HG03520 (cell line): Measurements from ENCODE around the gene TRPV4.

Experiments
- ATAC-seq: cut with Tn5 transposase; IDR thresholded peaks from one replicate; pipeline ENCODE4 v1.9.1; 2021; ENCODE audit warnings: mild to moderate bottlenecking, moderate library complexity; ENCODE audit not compliant: unreplicated experiment

TRPV4 gene

DNA sequence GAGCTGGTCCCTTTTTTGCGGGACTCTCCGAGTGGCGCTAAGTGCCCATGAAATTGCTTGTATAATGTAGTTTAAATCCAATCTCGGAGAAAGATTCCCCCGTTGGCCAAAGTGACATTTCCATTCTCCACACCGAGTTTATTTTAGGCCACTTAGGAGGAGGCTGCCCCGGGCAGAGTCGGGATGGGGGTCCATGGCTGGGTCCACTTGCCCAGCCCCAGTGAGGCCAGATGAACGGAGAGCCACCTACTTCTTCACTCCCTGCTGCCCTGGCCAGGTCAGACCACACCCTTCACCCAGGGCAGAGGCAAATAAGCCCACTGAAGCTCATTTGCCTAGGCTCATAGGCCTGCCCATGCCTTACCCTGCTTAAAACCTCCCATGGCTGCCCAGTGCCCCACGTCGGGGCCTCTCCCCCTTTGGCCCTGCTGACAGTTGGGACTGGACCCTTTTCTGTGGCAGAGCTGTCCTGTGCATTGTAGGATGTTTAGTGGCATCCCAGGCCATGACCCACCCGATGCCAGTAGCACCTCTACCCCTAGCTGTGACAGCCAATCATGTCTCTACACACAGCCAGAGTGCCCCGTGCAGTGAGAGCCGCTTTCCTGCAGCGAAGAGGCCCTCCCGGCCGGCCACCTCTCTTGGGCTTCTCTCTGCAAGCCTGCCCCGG is 68.3 kb downstream of the TRPV4 start:
- no peak for ATAC-seq

DNA sequence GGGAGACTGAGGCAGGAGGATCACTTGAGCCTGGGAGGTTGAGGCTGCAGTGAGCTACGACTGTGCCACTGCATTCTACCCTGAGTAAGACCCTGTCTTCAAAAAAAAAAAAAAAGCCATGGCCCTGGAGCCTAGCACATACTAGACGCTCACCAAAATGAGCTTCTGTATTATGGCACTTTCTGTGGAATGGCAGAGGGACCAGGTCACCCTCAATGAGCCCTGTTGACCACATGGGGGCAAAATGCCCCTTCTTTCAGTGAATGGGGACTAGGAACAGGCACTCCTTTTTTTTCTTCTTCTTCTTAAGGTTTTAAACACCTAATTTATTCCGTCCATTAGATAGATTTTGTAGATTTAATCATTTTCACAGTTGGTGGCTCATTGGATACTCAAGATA is 69.1 kb downstream of the TRPV4 start:
- ATAC-seq: no peak

DNA sequence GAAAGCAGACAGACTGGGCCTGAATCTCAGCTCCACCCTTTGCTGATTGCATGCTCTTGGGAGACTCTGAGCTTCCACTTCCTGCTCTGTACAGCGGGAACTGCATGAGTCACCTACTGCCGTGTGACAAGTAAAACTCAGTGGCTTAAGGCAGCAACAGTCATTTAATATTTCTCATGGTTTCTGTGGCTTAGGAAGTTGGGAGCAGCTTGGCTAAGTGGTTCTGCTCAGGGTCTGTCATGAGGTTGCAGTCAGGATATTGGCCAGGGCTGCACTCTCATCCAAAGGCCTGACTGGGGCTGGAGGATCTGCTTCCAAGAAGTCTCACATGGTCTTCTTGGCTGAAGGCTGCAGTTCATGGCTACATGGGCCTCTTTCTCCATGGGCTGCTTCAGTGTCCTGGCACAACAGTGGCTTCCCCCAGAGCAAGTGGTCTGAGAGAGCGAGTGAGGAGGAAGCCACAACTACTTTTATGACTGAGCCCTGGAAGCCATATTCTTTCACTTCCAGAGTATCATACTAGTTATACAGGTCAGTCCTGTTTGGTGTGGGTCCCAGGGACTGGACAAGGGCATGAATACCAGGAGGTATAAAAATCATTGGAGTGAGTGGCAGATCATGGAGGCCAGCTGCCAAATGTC is 69.9 kb downstream of the TRPV4 start:
- no peak for ATAC-seq

DNA sequence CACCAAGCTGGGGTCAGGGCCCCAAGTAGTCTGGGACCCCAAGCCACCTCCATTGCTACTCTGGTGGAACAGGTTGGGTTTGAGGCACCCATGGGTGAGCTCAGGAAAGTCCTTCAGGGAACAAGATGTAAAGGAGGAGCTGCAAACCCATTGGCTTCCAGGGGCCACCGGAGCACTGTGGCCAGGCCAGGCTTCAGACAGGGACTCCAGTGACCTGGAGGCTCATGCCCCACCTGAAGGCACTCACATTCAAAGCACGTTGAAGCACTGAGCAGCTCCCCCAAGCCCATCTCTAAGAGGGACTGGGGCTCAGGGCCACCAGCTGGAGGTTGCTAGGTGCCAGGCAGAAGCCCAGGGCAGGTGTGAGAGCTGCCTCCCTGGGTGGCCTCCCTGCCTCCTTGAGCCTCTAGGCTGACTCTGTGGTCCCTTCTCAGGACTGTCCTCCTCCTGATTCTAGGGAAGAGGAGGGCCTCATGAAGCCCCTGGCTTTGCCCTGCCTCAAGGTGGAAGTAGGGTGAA is 70.5 kb downstream of the TRPV4 start:
- no peak for ATAC-seq

DNA sequence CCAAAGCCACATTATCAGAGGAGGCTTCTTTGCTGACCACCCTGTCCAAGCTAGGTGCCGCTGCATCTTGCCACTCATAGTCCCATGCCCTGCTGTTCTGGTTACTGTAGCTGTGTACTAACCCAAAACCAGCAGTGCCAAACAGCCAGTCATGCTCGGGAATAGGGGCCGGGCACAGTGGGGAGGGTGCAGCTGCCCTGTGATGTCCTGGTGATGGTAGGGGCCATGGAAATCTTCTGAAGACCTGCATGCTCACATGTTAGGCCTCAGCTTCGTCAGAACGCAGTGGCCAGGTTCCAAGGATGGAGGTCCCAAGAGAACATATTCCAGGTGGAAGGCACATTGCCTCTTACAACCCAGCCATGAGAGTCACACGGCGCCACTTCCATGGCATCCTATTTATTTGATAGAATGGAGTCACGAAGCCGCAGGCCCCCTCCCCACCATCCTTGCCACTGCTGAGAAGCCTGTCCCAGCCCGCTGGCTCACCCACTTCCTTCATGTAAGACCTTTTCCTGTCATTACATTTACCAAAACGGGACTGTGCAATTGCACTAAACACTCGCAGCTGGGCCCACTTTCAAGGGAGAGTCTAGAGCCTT is 71.0 kb downstream of the TRPV4 start:
- no peak for ATAC-seq

DNA sequence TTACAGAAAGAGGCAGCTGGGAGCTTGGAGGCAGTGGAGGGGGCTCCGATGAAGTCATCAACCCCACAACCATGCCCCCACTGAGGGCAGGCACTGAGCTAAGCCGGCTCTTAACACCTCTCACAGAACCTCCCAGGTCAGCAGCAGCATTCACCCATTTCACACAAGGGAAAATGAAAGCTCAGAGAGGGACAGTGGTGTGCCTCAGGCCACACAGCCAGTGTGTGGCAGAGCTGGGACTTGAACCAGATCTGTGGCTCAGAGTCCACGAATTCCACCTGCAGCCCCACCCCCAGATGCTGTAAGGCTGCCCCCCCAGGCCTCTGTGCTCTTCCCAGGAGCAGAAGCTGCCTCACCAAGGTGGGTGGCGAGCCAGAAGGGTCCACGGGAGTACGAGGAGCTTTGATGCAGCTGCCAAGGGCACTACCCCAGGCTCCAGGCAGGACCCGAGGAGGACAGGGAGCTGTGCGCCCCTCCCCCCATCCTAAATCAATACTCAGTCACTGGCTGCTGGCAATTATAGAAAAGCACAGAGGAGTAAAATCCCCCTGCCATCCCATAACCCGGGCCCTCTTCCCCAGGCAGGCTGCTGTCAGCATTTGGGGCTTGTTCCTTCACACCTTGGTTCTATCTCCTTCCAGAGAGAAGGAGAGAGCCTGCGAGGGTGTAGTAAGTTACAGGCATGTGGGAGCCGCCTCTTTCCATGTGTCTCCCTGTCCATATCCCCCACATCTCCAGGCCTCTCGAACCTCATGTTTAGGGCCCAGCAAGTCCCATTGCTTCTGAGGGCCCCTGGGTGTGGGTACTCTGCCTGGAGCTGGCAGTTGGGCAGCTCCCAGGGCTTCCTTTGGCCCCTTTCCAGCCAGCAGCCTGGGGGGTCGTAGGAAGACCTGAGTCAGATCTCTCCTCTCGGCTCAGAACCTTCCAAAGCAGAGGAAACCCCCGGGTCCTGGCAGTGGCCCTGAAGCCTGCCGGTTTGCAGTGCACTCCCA is 72.0 kb downstream of the TRPV4 start:
- ATAC-seq: no peak

DNA sequence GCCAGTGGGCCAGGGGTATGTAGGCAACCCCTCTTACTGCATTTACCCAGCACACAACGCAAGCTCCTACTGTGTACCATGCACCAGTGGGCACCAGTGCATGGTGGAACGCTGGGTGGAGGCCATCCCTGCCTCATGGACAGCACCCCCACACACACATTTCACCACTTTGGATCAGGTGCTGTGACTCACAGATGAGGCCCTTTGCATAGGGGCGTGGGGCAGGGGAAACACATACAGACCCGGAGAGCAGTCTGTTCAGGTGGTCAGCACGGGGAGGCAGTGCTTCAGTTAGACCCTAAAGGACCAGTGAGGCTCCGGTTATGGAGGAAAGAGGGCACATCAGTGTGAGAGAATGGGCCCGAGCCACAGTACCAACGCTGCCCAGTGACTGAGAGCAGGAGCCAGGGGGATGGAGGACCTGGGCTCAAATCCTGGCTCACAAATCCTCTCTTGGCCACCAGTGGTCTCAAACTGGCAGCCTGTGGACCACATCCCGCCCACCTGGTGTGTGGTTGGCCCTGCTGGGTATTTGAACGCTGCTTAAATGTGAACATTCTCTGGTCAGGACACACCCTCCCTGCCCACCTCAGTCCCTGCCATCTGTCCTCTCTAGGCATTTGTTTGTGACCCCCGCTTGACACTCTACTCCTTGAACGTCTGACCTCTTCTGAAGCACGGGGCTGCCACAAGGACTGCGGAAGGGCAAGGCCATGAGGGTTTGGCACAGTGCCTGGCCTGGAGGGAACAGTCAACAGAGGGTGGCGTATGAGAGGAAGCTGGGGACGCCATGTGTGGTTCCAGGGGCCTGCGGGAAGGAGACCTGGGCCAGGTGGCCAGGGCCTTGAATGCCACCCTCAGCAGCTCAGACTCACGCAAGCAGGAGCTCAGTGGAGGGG is 72.9 kb downstream of the TRPV4 start:
- ATAC-seq: no peak

DNA sequence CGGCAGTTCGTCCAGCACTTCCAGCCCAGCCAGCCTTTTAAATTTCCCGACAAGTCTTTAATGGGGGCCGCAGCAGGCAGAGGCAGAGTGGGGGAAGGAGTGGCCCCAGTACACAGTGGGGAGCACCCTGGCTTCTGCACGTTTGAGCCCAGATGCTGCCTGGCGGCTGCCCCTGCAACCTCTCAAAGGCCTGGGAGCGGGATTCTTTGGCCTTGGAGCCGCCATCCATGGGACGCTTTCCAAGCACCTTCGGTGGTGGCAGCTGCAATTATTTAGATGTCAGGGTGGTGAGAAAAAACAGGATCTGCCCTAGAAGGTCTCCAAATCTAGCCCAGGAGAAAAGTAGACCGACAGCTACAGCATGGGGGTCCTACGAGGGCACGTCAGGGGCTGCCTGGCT is 73.6 kb downstream of the TRPV4 start:
- ATAC-seq: no peak

DNA sequence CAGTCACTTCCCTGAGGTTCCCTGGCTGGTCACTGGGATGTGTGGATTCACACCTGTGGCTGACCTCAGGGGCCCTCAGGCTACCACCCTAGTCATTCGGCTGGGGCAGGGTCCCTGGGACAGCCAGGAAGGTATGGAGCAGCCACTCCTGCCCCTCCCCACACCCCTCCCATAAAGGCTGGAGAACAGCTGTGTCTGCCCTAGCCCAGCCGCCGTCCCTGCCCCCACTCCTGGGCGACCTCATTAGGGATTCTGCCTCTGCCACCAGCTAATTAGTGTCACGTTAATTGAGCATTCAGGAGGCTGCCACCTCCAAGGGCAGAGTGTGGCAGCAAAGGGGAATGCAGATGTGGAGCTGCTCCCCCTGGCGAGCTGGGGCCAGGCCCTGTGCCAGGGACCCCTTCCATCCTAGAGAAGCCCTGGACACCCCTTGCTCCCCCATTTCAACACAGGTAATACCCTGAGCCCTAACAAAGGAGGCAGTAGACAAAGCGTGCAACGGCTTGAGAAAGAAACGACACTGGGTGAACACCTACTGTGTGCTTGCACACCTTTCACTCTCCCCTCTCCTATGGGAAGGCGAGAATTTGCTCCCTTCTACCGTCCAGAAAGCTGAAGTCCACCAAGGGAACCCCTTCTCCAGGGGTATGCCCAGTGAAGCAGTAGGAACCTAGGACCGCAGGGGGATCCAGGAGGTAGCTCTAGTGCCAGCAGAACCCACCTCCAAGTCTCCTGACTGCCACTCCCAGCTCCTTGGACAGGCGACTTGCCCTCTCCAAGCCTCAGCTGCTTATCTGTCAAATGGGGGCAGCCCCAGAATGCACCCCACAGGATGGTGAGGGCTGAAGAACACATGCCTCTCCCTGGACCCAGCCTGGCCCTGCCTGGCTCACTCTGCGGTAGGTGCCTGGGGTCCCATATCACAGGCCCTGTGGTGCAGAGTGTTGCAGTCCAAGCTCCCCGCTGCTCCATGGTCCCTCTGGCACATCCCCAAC is 74.5 kb downstream of the TRPV4 start:
- no peak for ATAC-seq

DNA sequence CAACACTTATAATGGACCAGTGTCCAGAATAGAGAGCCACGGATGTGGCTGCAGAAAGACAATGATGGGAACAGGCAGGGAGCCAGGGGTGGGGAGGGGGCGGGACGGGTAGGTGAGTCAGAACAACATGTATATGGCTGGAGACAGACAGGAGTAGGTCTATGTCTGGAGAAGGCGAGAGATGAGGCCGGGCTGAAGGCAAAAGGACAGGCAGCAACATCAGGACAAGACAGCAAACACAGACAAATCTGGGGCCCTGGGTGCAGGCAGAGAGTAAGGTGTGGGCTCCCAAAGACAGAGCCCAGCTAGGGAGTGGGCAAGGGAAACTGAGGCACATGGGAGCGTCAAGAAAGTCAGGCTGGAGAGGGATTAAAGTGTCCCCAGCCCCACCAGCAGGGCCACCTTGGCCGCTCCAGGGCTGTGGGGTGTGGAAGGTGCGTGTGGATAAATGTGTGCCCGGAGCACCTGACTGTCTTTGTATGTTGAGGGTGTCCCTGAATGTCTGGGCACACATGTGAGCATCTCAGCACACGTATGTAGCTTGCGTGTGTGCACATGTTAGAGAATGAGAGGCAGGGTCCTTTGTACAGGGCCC is 75.4 kb downstream of the TRPV4 start:
- no peak for ATAC-seq

DNA sequence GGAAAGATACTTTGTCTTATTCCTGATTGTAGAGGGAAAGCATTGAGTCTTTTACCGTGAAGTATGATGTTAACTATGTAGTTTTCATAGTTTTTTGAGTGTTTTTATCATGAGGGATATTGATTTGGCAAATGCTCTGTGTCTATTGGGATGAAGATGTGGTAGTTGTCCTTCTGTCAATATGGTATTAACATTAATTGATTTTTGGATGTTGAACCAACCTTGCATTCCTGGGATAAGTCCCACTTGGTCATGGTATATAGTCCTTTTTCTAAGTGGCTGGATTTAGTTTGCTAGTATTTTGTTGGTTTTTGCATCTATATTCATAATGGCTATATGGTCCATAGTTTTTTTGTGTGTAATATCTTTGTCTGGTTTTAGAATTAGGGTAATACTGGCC is 76.7 kb downstream of the TRPV4 start:
- ATAC-seq: no peak

DNA sequence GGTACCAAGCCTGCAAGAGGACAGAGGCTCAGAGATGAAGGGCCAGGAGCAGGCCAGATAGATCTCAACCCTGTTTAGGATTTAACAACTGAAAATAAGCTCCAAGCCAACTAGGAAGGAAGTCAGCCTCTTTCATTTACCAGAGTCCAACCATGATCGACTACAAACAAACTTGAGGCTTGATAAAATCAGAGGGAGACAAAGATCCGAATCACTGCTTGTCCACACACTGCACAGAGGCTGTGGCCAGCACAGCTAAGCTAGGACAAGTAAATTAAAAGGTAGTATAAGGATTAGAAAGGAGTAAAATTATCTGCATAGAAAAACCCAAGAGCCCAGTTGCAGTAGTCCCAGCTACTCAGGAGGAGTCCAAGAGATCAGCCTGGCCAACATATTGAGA is 79.2 kb downstream of the TRPV4 start:
- no peak for ATAC-seq

DNA sequence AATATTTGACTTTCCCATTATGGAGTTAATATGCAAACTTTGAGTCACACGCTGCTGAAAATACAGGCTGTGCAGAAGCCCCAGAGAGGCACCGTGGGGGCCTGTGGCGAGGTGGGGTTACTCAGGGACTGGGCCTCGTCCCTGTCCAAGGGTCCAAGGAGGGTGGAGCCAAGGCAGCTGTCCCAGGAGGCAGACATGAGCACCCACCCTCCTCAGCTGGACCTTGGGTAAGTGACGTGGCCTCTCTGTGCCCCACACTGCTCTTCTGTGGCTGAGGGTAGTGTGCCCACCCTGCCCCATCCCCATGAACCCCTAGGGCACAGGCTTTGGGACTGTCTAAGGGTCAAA is 80.2 kb downstream of the TRPV4 start:
- no peak for ATAC-seq

DNA sequence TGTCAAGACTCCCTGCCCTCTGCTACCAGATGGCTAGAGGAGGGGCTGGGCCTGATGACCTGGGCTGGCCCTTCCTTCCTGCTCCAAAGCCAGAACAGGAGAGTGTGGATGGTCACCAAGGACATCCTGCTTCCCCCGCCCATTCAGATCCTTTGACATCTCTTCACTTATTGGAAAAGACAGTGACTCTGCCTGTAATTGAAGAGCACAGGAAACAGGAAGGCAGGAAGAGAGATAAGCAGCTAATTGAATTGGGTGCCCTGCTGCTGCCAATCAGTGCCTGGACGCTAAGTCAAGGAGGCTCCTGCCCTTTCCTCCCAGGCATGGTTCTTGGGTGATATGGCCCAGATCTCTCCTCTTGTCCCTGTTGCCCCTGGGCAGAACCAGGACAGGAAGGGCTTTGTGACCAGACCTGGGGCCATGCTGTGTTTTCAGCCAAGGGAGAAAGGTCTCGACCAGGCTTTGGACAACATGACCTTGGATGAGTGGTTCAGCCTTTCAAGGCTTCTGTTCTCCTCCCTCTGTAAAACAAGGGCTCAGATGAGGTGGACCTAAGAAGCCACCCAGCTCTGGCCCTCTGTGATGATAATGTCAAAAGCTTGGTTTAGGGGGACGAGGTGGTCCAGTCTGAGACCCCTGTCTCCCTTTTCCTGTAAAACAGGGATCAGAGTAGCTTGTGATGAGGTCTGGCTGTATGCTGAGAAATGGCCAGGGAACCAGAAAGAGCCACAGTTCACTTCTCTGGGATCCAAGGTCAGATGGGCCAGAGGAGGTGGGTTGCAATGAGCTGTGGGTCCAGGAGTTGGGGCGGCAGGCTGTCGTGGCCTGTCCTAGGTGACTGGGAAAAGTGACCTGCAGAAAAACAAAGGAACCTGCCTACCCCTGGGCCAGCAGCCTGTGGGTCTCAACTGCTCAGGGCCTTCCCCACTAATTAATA is 80.8 kb downstream of the TRPV4 start:
- no peak for ATAC-seq

DNA sequence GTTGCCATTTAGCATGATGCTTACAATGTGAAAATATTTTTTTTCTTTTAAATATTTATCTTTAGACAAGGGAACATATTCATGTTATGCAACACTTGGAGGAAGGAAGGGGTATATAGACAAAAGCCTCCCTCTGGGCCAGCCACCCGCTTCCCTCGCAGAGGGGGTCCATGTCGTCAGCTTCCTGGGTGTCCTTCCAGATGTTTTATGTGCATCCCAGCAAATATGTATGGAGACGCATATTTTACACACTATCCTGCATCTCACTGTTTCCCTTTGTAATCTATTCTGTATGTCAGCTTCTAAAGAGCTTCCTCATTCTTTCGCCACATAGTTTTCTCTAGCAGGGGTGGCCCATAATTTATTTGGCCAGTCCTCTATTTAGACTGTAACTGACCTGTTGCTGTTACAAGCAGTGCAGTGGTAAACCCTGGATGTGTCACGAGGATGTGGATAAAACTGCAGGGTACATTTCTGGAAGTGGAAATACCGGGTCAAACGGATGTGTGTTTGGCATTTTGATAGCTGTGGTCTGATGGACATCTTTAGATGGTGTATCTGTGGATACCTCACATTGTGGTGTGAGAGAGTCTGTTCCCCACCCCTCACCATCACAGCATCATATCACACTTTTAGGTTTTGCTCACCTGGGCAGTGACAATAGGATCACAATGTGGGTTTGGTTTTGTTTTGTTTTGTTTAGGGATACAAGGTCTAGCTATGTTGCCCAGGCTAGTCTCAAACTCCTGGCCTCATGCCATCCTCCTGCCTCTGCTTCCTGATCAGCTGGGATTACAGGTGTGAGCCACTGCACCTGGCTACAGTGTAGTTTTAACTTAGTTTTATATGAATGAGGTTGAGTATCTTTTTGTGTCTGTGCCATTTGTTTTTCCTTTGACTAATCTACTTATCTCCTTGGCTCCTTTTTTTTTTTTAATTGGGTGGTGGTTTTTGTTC is 87.9 kb downstream of the TRPV4 start:
- ATAC-seq: no peak

DNA sequence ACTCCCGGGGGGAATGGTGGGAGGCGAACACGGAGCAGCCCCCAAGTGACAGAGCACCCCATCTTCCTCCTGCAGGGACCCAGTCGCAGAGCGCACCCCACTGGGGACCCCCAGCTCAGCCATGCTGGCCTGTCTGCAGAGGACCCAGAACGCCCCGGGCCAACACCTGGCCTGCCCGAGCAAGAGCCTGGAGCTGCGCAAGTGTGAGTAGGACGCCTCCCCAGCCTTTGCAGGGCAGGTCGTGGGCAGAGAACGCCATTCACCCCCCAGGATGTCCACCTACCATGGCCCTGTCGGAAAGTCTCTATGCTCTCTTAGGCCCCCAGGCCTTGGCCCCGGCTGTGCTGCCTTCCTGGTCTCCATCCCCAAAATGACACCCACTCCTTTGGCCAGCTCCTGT is 89.2 kb downstream of the TRPV4 start:
- ATAC-seq: no peak
